B cell (primary cell): ENCODE measurements around the gene CCDC146. TPM values are rescaled to one million over a fixed set of nuclear protein-coding genes. Genes with fewer than 3 reads are reported as not detected.

Experiments used
- ATAC-seq: fragments of 200-7000 bp; cut with Tn5 transposase; one replicate; pipeline ENCODE4 v1.10.0; 2021; ENCODE audit warnings: low read depth, mild to moderate bottlenecking, moderate number of reproducible peaks, moderate library complexity
- CTCF ChIA-PET: fragments of 350-600 bp; sonication (Branson Sonifier 250); formaldehyde crosslinking; loops from one replicate; lab custom pipeline; 2021; ENCODE audit warnings: antibody characterized with exemption, inconsistent platforms; lab: Charles Lee
- POLR2A ChIA-PET: fragments of 350-600 bp; sonication (Branson Sonifier 250); formaldehyde crosslinking; loops from one replicate; lab custom pipeline; 2021; ENCODE audit warnings: antibody characterized with exemption; lab: Charles Lee
- DNase-seq: peaks from one replicate; pipeline ENCODE4 v3.0.0; 2013
- H2AFZ ChIP-seq: 2 replicates; pipeline ENCODE4 v1.6.1; 2012; ENCODE audit warnings: mild to moderate bottlenecking, low read depth, low read length; ENCODE audit not compliant: insufficient read depth, poor library complexity, severe bottlenecking
- H3K27ac ChIP-seq, 2 donors: 1 replicate in 1 of 2; 2 replicates in 1 of 2; pipeline ENCODE4 v1.5.1; 2012 to 2013; ENCODE audit warnings: low read length in 2 of 2, mild to moderate bottlenecking in 2 of 2, moderate library complexity in 1 of 2
- H3K27me3 ChIP-seq, 4 experiments: fragments of 200-600 bp in 1 of 4; sonication (generic) in 1 of 4; replicated peaks in 1 of 4; 1 replicate in 2 of 4; 2 replicates in 2 of 4; pipeline versions ENCODE4 v1.6.1 to v1.7.0; 2013 to 2016; ENCODE audit warnings: low read length in 3 of 4, mild to moderate bottlenecking in 2 of 4, mixed read lengths in 1 of 4, moderate library complexity in 1 of 4; ENCODE audit not compliant: insufficient read depth in 4 of 4, control insufficient read depth in 3 of 4; ENCODE audit errors: control extremely low read depth in 1 of 4
- H3K36me3 ChIP-seq, 2 experiments: replicated peaks in 1 of 2; 1 replicate in 1 of 2; 2 replicates in 1 of 2; pipeline versions ENCODE4 v1.6.1 to v1.7.1; 2013; ENCODE audit warnings: low read length in 1 of 2; ENCODE audit not compliant: insufficient read depth in 2 of 2, control insufficient read depth in 1 of 2; ENCODE audit errors: control extremely low read depth in 1 of 2, extremely low read depth in 1 of 2
- H3K4me1 ChIP-seq, 2 donors: fragments of 200-600 bp in 1 of 2; sonication (generic) in 1 of 2; 1 replicate in 1 of 2; 2 replicates in 1 of 2; pipeline versions ENCODE4 v1.5.1 to v1.6.1; 2013 to 2017; ENCODE audit warnings: low read length in 2 of 2; ENCODE audit not compliant: control insufficient read depth in 2 of 2, insufficient read depth in 2 of 2
- H3K4me2 ChIP-seq: replicated peaks from 2 replicates; pipeline ENCODE3; 2012; ENCODE audit warnings: mild to moderate bottlenecking, low read depth, low read length; ENCODE audit not compliant: poor library complexity, severe bottlenecking
- H3K4me3 ChIP-seq, 5 experiments: fragments of 200-600 bp in 1 of 5; sonication (generic) in 1 of 5; 1 replicate in 3 of 5; 2 replicates in 2 of 5; pipeline versions ENCODE4 v1.5.1 to v1.7.0; 2011 to 2016; ENCODE audit warnings: low read length in 4 of 5, mild to moderate bottlenecking in 4 of 5, low read depth in 2 of 5, control low read depth in 1 of 5, moderate library complexity in 1 of 5; ENCODE audit not compliant: insufficient read depth in 1 of 5; ENCODE audit errors: control extremely low read depth in 1 of 5, extremely low read depth in 1 of 5
- H3K79me2 ChIP-seq: fragments of 200-600 bp; sonication (generic); one replicate; pipeline ENCODE4 v1.6.0; 2016; ENCODE audit warnings: low read length; ENCODE audit not compliant: control insufficient read depth, insufficient read depth
- H3K9ac ChIP-seq: fragments of 200-600 bp; sonication (generic); 2 replicates; pipeline ENCODE4 v1.6.1; 2017; ENCODE audit warnings: mild to moderate bottlenecking, low read length, moderate library complexity
- H3K9me3 ChIP-seq, 3 donors: one replicate each; pipeline versions ENCODE4 v1.6.1 to v1.7.1; 2013; ENCODE audit warnings: low read length in 2 of 3; ENCODE audit not compliant: control insufficient read depth in 2 of 3, insufficient read depth in 1 of 3; ENCODE audit errors: control extremely low read depth in 1 of 3
- H4K20me1 ChIP-seq: 2 replicates; pipeline ENCODE4 v1.6.0; 2012; ENCODE audit warnings: mild to moderate bottlenecking, low read length; ENCODE audit not compliant: insufficient read depth, control insufficient read depth, poor library complexity, severe bottlenecking
- H3K27ac Mint-ChIP-seq: one replicate; pipeline ENCODE4 v1.8.0; 2021; ENCODE audit warnings: mixed read lengths
- H3K27me3 Mint-ChIP-seq: one replicate; pipeline ENCODE4 v1.8.0; 2021; ENCODE audit warnings: mixed read lengths
- H3K4me1 Mint-ChIP-seq: one replicate; pipeline ENCODE4 v1.8.0; 2021; ENCODE audit warnings: mixed read lengths
- H3K4me3 Mint-ChIP-seq: one replicate; pipeline ENCODE4 v1.8.0; 2021; ENCODE audit warnings: mixed read lengths
- H3K9me3 Mint-ChIP-seq: one replicate; pipeline ENCODE4 v1.8.0; 2022; ENCODE audit warnings: mixed read lengths; ENCODE audit not compliant: insufficient read depth
- CTCF ChIP-seq: fragments of 200-600 bp; IDR thresholded peaks from one replicate; pipeline ENCODE4 v1.8.0; 2022; ENCODE audit warnings: antibody characterized with exemption, mild to moderate bottlenecking
- EZH2 ChIP-seq: IDR thresholded peaks from 2 replicates; pipeline ENCODE4 v1.6.1; 2012; ENCODE audit warnings: borderline replicate concordance, low read depth, mild to moderate bottlenecking, moderate library complexity, low read length; ENCODE audit not compliant: insufficient read depth, poor library complexity, severe bottlenecking
- WGBS: methylation state at CpG from one replicate; pipeline ENCODE4 v1.1.5; 2013; ENCODE audit warnings: missing lambda C conversion rate; ENCODE audit not compliant: insufficient coverage; 5-methylcytosine and 5-hydroxymethylcytosine counted together
- intact Hi-C: fragments of 100-400 bp; cut with micrococcal nuclease; formaldehyde crosslinking; loops from one replicate; pipeline ENCODE4 v1.10.0; 2022
- polyA plus RNA-seq: library from polyadenylated mRNA; depleted of rRNA; stranded (reverse); fragments of >200 nt; gene quantifications from 2 replicates; pipeline ENCODE4 v1.2.3, GENCODE V29; 2012
- total RNA-seq, 2 donors: library from RNA; stranded (reverse); fragments of 120-200 nt in 1 of 2; gene quantifications; 1 replicate in 1 of 2; 2 replicates in 1 of 2; pipeline versions ENCODE4 v1.2.3 to v1.2.4, GENCODE V29; 2013 to 2022

CCDC146 gene
- total and polyA plus RNA-seq, 2 donors (not counting 1 experiment from before 2014, with no cell fraction given): 5.6 to 8.5 TPM

- Histone ChIP-seq H2AFZ (no peak overlapping the region), H4K20me1 (peaks cover 5% of the 10 kb centered on the region), H3K4me3 (no peak overlapping the region), H3K79me2 (peaks cover 22% of the 10 kb centered on the region), H3K36me3 (peaks cover 3 to 69% of the 10 kb centered on the region in 2 experiments), H3K27ac (no peak overlapping the region), H3K9ac (no peak overlapping the region), H3K4me1 (peaks cover 23 to 28% of the 10 kb centered on the region in 2 donors), H3K4me2 (no peak overlapping the region), H3K9me3 (no peaks in the 10 kb centered on the region), H3K27me3 (no peaks in the 10 kb centered on the region)
- CTCF ChIA-PET: interaction anchor here (0.8 kb wide), 1 partner anchor 14 kb away, joined by 3 read pairs; no protein-coding TSS in a partner anchor
- POLR2A ChIA-PET: no interaction called here
- H3K4me3 Mint-ChIP-seq: no peak overlapping the region
- 86% methylated on average over 1 of the region's 3 CpGs for WGBS
- no peak for TF ChIP-seq EZH2
- TF ChIP-seq CTCF: no peak
- DNase-seq (no peak), ATAC-seq (no peak)
- no peak overlapping the region for H3K27ac Mint-ChIP-seq
- H3K4me1 Mint-ChIP-seq: peaks cover 18% of the 10 kb centered on the region
- intact Hi-C loops: no loop called here
- no peaks in the 10 kb centered on the region for H3K9me3 Mint-ChIP-seq
- no peaks in the 10 kb centered on the region for H3K27me3 Mint-ChIP-seq
Measured at GRCh38 chr7:77326131-77326530, 203.7 kb downstream of the CCDC146 start.

GRCh38 chr7:77327067-77327931 lies 204.9 kb downstream of the CCDC146 start:
- Mint-ChIP-seq H3K4me1 (peaks cover 28% of the 10 kb centered on the region), H3K27me3 (no peaks in the 10 kb centered on the region), H3K9me3 (no peaks in the 10 kb centered on the region), H3K4me3 (no peak overlapping the region), H3K27ac (peak overlapping the region; percentile 47)
- H3K9ac ChIP-seq: no peak overlapping the region
- H3K4me1 ChIP-seq: peaks cover 35 to 38% of the 10 kb centered on the region in 2 donors
- no peak for TF ChIP-seq CTCF
- intact Hi-C loops: no loop called here
- no peak overlapping the region for H2AFZ ChIP-seq
- H4K20me1 ChIP-seq: peaks cover 5% of the 10 kb centered on the region
- ChIA-PET CTCF (interaction anchor here (0.8 kb wide), 1 partner anchor 15 kb away, joined by 3 read pairs; no protein-coding TSS in a partner anchor), POLR2A (no interaction called here)
- ATAC-seq (no peak), DNase-seq (no peak)
- peaks cover 22% of the 10 kb centered on the region for H3K79me2 ChIP-seq
- H3K27me3 ChIP-seq: no peaks in the 10 kb centered on the region
- H3K4me3 ChIP-seq: no peak overlapping the region
- no peaks in the 10 kb centered on the region for H3K9me3 ChIP-seq
- 49% methylated on average over 10 of the region's 12 CpGs for WGBS
- no peak overlapping the region for H3K27ac ChIP-seq
- peaks cover 3 to 58% of the 10 kb centered on the region in 2 experiments for H3K36me3 ChIP-seq
- no peak overlapping the region for H3K4me2 ChIP-seq
